Measurements from ENCODE around the gene FSD2.
"Not testable (repeated sequence)": the region's sequence is repeated elsewhere in the genome, so short reads cannot be mapped to it uniquely, and the experiment has no call there.

Gene FSD2

DNA sequence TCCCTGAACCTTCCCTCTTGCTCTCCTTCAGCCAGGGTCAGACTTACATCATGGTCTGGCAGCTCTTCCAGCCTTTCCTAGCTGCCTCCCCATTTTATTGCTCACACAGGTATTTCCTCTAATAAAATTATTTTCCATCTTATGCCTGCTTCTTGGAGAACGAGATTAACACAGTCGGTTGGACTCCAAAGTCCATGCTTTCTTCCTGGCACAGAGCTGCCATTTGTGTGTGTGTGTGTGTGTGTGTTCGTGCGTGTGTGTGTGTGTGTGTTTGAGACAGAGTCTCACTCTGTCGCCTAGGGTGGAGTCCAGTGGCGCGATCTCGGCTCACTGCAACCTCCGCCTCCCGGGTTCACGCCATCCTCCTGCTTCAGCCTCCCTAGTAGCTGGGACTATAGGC lies 15.5 kb downstream of the FSD2 start:
- DNase-seq, result no peak

DNA sequence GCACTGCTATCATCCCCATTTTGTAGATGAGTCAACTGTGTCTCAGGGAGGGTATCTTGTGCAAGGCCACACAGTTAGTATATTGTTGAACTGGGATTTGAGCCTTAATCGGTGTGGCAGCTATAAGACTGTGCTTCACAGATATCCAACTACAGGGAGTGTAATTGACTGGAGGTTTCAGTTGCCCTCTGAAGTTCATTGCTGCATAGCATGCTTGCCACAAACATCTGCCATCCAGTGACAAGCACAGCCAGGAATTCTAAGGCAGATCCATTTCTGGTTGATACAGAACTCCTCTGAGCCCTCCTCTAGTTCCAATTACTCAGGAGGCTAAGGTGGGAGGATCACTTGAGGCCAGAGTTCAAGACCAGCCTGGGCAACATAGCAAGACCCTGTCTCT lies 16.4 kb downstream of the FSD2 start:
- no peak for DNase-seq

DNA sequence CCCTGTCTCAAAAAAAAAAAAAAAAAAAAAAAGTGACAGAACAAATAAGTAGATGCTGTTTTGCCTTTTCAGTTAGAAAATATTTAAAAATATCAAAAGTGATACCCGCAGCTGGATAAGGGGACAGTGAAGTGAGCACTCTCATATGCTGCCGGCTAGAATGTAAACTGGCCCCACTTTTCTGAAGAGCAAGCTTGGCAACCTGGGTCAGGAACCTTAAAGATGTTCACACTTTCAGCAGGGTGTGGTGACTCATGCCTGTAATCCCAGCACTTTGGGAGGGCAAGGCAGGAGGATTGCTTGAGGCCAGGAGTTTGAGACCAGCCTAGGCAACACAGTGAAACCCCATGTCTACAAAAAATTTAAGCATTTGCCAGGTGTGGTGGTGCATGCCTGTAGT lies 17.4 kb downstream of the FSD2 start:
- no peak for DNase-seq

GRCh38 chr15:82781349-82781748 lies 24.5 kb downstream of the FSD2 start:
- no peak for DNase-seq

- no peak for DNase-seq
Measured at GRCh38 chr15:82778755-82779154, 27.1 kb downstream of the FSD2 start.

DNA sequence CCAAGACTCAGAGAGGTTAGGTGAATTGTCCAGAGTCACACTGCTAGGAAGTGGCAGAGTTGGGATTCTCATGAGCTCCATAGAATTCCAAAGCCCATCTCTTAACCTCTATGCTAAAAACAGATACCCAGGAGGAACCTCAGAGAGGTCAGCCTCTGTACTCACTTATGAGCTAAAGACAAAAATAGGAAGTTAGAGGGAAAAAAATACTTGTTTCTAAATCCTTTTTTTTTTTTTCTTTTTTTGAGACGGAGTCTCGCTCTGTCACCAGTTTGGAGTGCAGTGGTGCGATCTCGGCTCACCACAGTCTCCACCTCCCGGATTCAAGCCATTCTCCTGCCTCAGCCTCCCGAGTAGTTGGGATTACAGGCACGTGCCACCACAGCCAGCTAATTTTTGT lies 31.4 kb downstream of the FSD2 start:
- DNase-seq, result no peak

GRCh38 chr15:82771789-82772607 lies 33.9 kb downstream of the FSD2 start:
- no peak for DNase-seq

DNA sequence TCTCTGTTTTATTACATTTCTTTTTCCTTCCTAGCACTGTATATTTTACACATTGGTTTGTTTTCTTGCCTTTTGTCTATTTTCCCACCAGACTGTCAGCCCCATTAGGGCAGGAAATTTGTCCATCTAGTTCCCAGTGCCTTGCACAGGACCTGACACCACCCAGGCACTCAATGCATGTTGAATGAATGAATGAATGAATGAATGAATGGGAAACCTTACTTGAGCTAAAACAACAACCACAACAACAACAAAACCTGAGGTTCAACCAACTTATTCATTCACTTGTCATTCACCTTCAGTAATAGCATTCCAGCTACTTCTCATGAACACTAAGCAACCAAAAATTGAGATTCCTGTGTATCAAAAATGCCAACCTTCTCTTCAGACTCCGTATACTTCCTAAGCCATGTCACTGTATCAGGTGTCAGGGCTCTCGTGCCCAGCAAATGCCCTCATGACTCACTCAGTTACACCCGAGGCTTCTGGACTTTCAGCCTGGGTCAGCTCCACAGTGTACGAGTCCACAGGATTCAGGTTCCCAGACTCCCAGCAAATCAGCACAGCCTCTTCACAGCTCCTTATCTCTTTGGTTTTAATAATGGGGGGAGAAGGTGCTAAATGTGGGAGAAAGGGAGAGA lies 37.3 kb downstream of the FSD2 start:
- no peak for DNase-seq

GRCh38 chr15:82767163-82767829 lies 38.6 kb downstream of the FSD2 start:
- no peak for DNase-seq

- DNase-seq, result not testable (repeated sequence)
Measured at GRCh38 chr15:82766201-82766600, 39.7 kb downstream of the FSD2 start.

DNA sequence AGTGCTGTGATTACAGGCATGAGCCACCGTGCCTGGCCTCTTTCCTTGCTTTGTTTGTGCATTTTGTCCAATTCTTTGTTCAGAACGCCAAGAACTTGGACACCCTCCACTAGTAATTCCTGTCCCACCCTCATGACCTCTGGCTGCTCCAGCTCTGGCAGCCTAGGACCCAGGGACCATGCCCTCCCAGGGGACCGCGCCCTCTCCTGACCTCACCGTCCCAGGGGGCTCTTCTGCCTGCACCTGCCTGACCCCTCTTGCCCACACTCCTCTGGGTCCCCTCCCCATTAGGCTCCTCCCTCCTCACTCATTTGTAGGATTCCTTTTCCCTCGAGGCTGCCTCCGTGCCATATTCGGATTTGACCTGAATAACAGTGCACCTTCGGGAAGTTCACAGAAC lies 41.1 kb downstream of the FSD2 start:
- DNase-seq, result no peak

DNA sequence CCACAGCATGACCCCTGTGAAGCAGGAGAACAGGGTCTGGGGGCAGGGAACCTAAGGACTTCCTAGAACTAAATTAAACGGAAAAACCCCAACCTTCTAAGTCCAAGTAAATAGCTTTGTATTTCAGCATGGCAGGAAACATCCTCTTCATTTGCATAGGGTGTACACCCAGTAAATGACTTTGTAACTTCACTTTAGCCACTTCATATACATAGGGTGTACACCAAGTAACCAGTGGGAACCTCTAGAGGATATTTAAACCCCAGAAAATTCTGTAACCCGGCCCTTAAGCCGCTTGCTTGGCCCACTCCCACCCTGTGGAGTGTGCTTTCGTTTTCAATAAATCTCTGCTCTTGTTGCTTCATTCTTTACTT lies 41.8 kb downstream of the FSD2 start:
- no peak for DNase-seq

DNA sequence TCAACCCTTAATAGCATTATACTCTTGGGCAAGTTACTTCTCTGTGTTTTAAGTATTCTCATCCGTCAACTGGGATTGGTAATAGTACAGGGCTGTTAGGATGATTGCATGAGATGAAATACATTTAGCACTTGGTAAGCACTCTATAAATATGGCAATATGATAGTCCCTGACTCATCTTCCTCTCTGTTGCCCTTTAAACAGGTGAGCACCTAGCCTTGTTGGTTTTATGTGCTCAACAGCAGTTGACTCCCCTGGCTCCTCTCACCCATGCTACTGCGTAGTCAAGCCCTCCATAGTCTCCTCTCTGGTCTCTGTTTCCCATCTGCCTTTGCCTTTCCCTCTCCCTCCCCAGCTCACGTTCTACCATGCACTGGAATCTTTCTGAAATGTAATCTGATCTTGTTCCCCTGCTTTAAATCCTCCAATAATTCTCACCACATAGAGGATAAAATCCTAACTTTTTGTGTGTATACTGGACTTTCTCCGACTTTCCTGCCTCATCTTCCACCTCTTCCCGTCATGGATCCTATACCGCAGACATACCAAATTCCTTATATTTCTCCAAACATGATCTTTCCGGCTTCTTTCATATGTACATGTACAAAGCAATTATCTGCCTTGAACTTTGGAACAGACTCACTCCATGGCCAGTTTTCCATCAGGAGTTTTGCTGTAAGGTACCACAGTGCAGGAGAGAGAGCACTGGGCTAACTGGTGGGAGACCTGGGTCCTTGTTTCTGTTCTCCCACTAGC lies 42.3 kb downstream of the FSD2 start:
- no peak for DNase-seq

GRCh38 chr15:82751308-82751707 lies 54.6 kb downstream of the FSD2 start:
- no peak for DNase-seq

DNA sequence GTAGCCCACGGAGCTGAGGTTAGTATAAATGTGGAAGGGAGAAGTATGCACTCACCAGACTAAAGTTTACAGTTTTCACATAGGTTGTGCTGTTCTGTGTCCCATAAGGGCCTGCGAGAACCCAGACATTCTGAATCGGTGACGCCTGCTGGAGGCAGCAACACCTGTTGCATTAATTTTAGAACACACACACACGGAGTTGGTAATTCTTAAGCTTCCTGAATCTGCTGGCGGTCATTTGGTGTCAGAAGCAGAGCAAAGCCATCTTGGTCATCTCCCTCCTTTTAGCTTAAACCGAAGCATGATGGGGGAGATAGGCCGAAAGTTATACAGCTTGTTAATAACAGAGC lies 55.1 kb downstream of the FSD2 start:
- DNase-seq, result peak; percentile 1

DNA sequence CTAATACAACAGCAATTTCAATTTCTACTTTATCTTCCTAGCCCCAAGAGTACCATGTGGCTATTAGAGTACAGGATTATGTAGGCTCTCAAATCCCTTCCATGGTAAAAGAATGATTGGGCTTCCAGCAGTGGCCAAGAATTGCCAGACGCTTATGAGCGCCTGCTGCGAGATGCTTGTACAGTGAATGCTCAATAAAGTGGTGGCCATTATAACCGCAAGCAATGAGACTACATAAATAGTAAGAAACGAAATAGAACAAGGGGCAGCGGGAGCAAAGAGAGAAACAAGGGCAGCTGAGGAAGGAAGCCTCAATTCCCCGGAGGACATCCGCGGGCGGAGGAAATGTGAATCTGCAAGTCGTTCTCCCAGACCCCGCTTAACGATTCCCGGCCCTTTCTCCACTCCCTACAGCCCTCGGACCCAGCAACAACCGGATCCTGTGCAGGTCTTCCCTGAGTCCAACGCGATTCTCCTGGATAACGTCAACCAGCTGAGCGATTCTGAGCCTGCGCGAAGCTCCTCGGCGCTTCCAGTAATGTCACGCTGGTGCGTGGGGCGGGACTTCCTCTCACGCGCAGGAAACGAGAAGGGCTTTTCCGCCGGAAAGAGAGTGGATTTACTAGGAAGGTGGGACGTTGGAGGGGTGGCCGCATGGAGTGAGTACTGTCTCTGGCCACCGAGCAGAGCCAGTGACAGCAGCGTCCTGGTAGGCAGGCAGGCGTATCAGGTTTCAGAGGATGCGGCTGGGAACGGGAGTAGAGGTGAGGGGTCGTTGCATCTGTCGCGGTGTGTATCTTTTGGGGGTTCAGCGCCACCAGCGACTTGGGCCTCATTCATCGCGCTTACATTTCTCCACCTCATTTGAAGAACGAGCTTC lies 55.7 kb downstream of the FSD2 start:
- DNase-seq, result peak; percentile 80

GRCh38 chr15:82748315-82748714 lies 57.6 kb downstream of the FSD2 start:
- DNase-seq, result no peak

DNA sequence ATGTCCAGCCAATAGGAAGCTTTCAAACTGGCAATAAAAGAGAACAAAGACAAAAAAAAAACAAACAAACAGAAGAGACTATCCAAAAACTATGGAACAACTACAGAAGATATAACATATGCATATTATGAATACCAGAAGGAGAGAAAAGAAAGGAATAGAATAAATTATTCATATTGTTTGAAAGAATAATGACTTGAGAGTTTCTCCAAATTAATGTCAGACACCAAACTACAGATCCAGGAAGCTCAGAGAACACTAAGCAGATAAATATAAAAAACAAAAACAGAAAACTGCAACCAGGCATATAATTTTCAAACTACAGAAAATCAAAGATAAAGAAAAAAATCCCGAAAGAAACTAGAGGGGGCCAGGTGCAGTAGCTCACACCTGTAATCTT lies 62.1 kb downstream of the FSD2 start:
- DNase-seq, result no peak

DNA sequence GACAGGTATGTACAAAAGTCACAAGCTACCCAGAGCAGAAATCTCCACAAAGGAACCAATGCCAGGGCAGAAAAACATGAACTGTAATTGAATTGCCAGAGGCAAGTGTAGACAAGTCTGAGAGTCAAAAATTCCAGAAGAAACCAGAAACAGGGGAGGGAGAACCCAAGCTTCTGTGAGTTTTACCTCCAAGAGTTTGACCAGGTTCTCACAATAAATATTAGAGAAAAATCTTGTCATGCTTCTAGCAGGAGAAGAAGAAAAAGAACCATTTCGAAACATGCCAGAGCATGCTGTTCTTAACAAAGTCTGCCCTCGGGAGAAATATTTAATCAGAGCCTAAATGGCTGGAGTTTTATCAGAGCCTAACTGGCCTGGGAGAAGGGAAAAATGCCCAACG lies 63.7 kb downstream of the FSD2 start:
- no peak for DNase-seq

DNA sequence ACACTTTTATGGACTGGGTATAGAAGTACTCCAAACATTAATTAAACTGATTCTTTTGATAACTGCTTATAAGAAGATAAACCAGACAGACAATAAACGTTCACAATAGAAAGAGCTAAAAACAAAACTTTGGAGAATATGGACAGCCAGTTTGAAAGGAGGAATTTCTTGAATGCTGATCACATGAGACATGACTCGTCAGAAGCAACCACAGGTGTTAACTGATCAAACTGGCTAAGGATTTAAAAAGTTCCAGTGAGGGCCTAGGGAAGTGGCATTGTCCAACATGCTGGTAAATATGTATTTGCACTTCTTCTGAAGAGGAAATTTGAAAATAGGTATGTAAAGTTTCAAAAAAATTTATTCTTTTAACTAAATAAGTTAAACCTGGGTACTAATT lies 66.8 kb downstream of the FSD2 start:
- no peak for DNase-seq

- no peak for DNase-seq
Measured at GRCh38 chr15:82737975-82738374, 67.9 kb downstream of the FSD2 start.

DNA sequence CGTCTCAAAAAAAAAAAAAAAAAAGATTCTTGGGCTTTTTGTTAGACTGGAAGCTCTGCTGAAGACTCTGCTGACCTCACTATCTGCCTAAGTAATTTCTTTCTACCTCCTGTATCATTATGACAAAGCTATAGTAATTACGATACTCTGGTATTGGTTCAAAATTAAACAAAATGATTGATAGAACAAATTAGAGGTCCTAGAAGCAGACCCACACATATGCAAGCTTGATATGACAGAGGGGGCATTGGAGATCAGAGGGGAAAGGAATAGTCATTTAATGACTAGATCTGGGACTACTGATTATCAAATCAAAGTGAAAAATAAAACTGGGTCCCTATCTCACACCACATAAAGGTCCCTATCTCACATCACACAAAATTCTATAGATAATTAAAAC lies 74.3 kb downstream of the FSD2 start:
- no peak for DNase-seq

All from NCI-H1105 (cell line).